ENCODE data around the gene GADD45GIP1. TPM values are rescaled to one million over a fixed set of nuclear protein-coding genes. Genes with fewer than 3 reads are reported as not detected.

GADD45GIP1 gene
- total RNA-seq, 1 experiment from 2014 or later = 35.9 TPM

- H4K20me1 ChIP-seq (ENCODE audit: insufficient read depth) = no peaks in the 10 kb centered on the region
- no TSS peak for BruUV-seq (replicated peaks)
- RAD21 ChIA-PET (ENCODE audit: low non-redundant PET in 1 of 2, low total read pairs in 2 of 2, uncharacterized antibody in 2 of 2, unreplicated experiment in 2 of 2) = no interaction called here
- H3K9me2 ChIP-seq (ENCODE audit: insufficient read depth) = no peaks in the 10 kb centered on the region
- no peaks in the 10 kb centered on the region for H3K79me2 ChIP-seq (ENCODE audit: insufficient read depth, low read length)
- CTCF ChIA-PET = no interaction called here
- no peaks in the 10 kb centered on the region for H3K9me3 ChIP-seq (ENCODE audit: control insufficient read depth in 1 of 2, insufficient read depth in 1 of 2, low read depth in 1 of 2, low read length in 2 of 2)
- intact Hi-C loops (cut with micrococcal nuclease) = no loop called here
- H3K4me2 ChIP-seq (ENCODE audit: low read length) = no peak overlapping the region
- no peaks in the 10 kb centered on the region for H3K4me1 ChIP-seq (ENCODE audit: control insufficient read depth in 1 of 2, insufficient read depth in 2 of 2, low read length in 2 of 2)
- H3K27ac ChIP-seq (ENCODE audit: low read depth, low read length) = no peak overlapping the region
- no peaks in the 10 kb centered on the region for H3K36me3 ChIP-seq (ENCODE audit: control insufficient read depth in 1 of 2, insufficient read depth in 2 of 2, low read length in 2 of 2)
- POLR2A ChIA-PET = no interaction called here
- H3K4me3 ChIP-seq (replicated peaks in 1 of 2; ENCODE audit: low read depth in 1 of 2, low read length in 2 of 2) = no peak overlapping the region
- TF ChIP-seq EZH2phosphoT487 (IDR thresholded peaks at IDR 0.05; ENCODE audit: borderline replicate concordance) = no peak
- TF ChIP-seq POLR2A (IDR thresholded peaks at IDR 0.05; ENCODE audit: borderline replicate concordance, extremely low read depth, insufficient read depth, insufficient read length) = no peak
- TF ChIP-seq SIN3A (IDR thresholded peaks at IDR 0.05; ENCODE audit: low read depth) = no peak
- no peak for TF ChIP-seq EGR1 (IDR thresholded peaks at IDR 0.05; ENCODE audit: low read depth)
- no peak for TF ChIP-seq SP1 (IDR thresholded peaks at IDR 0.05; ENCODE audit: low read depth)
- no peak for TF ChIP-seq SRF (IDR thresholded peaks at IDR 0.05; ENCODE audit: low read depth)
- TF ChIP-seq, protein P1, sequence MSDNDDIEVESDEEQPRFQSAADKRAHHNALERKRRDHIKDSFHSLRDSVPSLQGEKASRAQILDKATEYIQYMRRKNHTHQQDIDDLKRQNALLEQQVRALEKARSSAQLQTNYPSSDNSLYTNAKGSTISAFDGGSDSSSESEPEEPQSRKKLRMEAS (IDR thresholded peaks at IDR 0.05) = no peak
- TF ChIP-seq POLR2AphosphoS5 (IDR thresholded peaks at IDR 0.05; ENCODE audit: low read depth, low read length) = no peak
- TF ChIP-seq ELF1 (IDR thresholded peaks at IDR 0.05; ENCODE audit: borderline replicate concordance, low read depth) = no peak
- no peak for TF ChIP-seq JUND (IDR thresholded peaks at IDR 0.05)
- TF ChIP-seq FOSL1 (IDR thresholded peaks at IDR 0.05; ENCODE audit: low read depth) = no peak
- TF ChIP-seq, protein P2, sequence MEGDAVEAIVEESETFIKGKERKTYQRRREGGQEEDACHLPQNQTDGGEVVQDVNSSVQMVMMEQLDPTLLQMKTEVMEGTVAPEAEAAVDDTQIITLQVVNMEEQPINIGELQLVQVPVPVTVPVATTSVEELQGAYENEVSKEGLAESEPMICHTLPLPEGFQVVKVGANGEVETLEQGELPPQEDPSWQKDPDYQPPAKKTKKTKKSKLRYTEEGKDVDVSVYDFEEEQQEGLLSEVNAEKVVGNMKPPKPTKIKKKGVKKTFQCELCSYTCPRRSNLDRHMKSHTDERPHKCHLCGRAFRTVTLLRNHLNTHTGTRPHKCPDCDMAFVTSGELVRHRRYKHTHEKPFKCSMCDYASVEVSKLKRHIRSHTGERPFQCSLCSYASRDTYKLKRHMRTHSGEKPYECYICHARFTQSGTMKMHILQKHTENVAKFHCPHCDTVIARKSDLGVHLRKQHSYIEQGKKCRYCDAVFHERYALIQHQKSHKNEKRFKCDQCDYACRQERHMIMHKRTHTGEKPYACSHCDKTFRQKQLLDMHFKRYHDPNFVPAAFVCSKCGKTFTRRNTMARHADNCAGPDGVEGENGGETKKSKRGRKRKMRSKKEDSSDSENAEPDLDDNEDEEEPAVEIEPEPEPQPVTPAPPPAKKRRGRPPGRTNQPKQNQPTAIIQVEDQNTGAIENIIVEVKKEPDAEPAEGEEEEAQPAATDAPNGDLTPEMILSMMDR (IDR thresholded peaks at IDR 0.05 in 2 of 3, conservative IDR thresholded peaks at IDR 0.05 in 1 of 3; ENCODE audit: borderline replicate concordance in 1 of 3, insufficient read depth in 1 of 3, low read depth in 2 of 3, low read length in 2 of 3) = no peak
- no peak for TF ChIP-seq EZH2 (IDR thresholded peaks at IDR 0.05)
- no peak for TF ChIP-seq CBX3 (IDR thresholded peaks at IDR 0.05; ENCODE audit: low read depth)
- DNase-seq (ENCODE audit: low read depth, low spot score) (no peak), ATAC-seq (no peak)
- H3K27me3 ChIP-seq (ENCODE audit: insufficient read depth, low read length) = no peaks in the 10 kb centered on the region
- no peak overlapping the region for H3K9ac ChIP-seq (ENCODE audit: low read length)
- no peak overlapping the region for H2AFZ ChIP-seq (ENCODE audit: low read depth, low read length, poor library complexity, severe bottlenecking)
Observed at GRCh38 chr19:12913011-12913561, 43.9 kb downstream of the GADD45GIP1 start.
